Measurements from ENCODE around the gene LUM. TPM values are rescaled to one million over a fixed set of nuclear protein-coding genes. Genes with fewer than 3 reads are reported as not detected.

Gene LUM
- total and polyA plus RNA-seq, 2 donors (not counting 3 experiments of a cell fraction or from before 2014, with no cell fraction given): 0.29 to 1.9 TPM

GRCh38 chr12:91127751-91128150, 16.5 kb upstream of the LUM start:
- no peaks in the 10 kb centered on the region for H3K4me1 ChIP-seq (ENCODE audit: control insufficient read depth, extremely low read depth, insufficient read depth, low read length)
- no peaks in the 10 kb centered on the region for H3K36me3 ChIP-seq (ENCODE audit: control insufficient read depth in 2 of 2, extremely low read depth in 1 of 2, insufficient read depth in 2 of 2, low read length in 2 of 2)
- DNase-seq (ENCODE audit: low read depth, low spot score): no peak
- H3K9me3 ChIP-seq (replicated peaks; ENCODE audit: control insufficient read depth, insufficient read depth, low read length): no peaks in the 10 kb centered on the region
- H4K20me1 ChIP-seq (replicated peaks; ENCODE audit: control insufficient read depth, extremely low read depth, insufficient read depth, low read length): no peaks in the 10 kb centered on the region
- FAIRE-seq: no peak
- no peak overlapping the region for H3K9ac ChIP-seq (replicated peaks; ENCODE audit: extremely low read depth, insufficient read depth, low read length)
- TF ChIP-seq JUN (IDR thresholded peaks at IDR 0.05; ENCODE audit: borderline replicate concordance, insufficient read depth, insufficient read length, low read depth) (no peak), MYC (IDR thresholded peaks at IDR 0.05; ENCODE audit: low read depth, low read length) (no peak), POLR2A (IDR thresholded peaks at IDR 0.05; ENCODE audit: low read depth, low read length) (no peak), POLR2AphosphoS5 (IDR thresholded peaks at IDR 0.05; ENCODE audit: insufficient read depth, low read depth, low read length) (no peak), FOS (IDR thresholded peaks at IDR 0.05; ENCODE audit: borderline replicate concordance, insufficient read depth, low read length) (no peak), CTCF (IDR thresholded peaks at IDR 0.05; ENCODE audit: extremely low read depth in 1 of 2, insufficient read depth in 1 of 2, low read depth in 1 of 2, low read length in 2 of 2) (no peak), MAX (IDR thresholded peaks at IDR 0.05; ENCODE audit: insufficient read depth, insufficient read length) (no peak)
- H3K79me2 ChIP-seq (ENCODE audit: control insufficient read depth, insufficient read depth, low read length): no peaks in the 10 kb centered on the region
- no peak overlapping the region for H3K27ac ChIP-seq (ENCODE audit: insufficient read depth, low read depth, low read length)
- BruUV-seq (replicated peaks): no TSS peak
- intact Hi-C loops (cut with micrococcal nuclease): no loop called here
- H3K9me1 ChIP-seq (replicated peaks; ENCODE audit: control insufficient read depth, extremely low read depth, insufficient read depth, low read length): peaks cover 2% of the 10 kb centered on the region
- H3K27me3 ChIP-seq (ENCODE audit: control insufficient read depth in 2 of 2, insufficient read depth in 2 of 2, low read length in 2 of 2): no peaks in the 10 kb centered on the region
- ChIA-PET CTCF (no interaction called here), POLR2A (no interaction called here)
- no peak overlapping the region for H3K4me2 ChIP-seq (ENCODE audit: insufficient read depth, low read length)
- H2AFZ ChIP-seq (ENCODE audit: low read depth, low read length): no peak overlapping the region
- no peak overlapping the region for H3K4me3 ChIP-seq (replicated peaks in 1 of 3; ENCODE audit: insufficient read depth in 1 of 3, low read depth in 1 of 3, low read length in 3 of 3)
- dilution Hi-C loops (cut with MboI; ENCODE audit: extremely low pct_ligation_motif_present, low sequenced_read_pairs): no loop called here

Data from endothelial cell of umbilical vein (primary cell).